Measurements from ENCODE around the gene ABCG1.

ABCG1 gene

DNA sequence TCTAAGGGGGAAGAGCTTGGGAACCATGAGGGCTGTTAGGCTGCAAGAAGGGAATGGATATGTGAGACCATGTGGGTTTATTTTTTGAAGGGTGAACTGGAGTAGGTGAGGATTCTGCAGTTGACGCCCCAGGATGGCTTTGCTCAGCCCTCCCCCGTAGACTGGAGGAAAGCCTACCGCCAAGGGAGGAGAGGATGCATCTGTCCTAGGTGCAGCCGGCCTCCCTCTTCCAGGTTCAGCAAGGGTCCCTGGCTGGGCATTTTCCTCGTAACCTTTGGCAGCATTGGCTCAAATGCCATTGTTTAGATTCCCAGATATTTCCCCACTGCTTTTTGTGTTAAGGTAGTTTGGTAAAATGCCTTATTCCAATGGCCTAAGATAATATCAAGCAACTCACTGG, 79.7 kb downstream of the ABCG1 start:
- in situ Hi-C loops (cut with HindIII; ENCODE audit: low sequenced_read_pairs): no loop called here
- DNase-seq (ENCODE audit: low read depth): no peak
- TF ChIP-seq, protein P1, sequence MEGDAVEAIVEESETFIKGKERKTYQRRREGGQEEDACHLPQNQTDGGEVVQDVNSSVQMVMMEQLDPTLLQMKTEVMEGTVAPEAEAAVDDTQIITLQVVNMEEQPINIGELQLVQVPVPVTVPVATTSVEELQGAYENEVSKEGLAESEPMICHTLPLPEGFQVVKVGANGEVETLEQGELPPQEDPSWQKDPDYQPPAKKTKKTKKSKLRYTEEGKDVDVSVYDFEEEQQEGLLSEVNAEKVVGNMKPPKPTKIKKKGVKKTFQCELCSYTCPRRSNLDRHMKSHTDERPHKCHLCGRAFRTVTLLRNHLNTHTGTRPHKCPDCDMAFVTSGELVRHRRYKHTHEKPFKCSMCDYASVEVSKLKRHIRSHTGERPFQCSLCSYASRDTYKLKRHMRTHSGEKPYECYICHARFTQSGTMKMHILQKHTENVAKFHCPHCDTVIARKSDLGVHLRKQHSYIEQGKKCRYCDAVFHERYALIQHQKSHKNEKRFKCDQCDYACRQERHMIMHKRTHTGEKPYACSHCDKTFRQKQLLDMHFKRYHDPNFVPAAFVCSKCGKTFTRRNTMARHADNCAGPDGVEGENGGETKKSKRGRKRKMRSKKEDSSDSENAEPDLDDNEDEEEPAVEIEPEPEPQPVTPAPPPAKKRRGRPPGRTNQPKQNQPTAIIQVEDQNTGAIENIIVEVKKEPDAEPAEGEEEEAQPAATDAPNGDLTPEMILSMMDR (IDR thresholded peaks at IDR 0.05; ENCODE audit: low read depth, low read length, missing control alignments): no peak
- H3K4me3 ChIP-seq (ENCODE audit: low read depth, low read length): no peak overlapping the region

DNA sequence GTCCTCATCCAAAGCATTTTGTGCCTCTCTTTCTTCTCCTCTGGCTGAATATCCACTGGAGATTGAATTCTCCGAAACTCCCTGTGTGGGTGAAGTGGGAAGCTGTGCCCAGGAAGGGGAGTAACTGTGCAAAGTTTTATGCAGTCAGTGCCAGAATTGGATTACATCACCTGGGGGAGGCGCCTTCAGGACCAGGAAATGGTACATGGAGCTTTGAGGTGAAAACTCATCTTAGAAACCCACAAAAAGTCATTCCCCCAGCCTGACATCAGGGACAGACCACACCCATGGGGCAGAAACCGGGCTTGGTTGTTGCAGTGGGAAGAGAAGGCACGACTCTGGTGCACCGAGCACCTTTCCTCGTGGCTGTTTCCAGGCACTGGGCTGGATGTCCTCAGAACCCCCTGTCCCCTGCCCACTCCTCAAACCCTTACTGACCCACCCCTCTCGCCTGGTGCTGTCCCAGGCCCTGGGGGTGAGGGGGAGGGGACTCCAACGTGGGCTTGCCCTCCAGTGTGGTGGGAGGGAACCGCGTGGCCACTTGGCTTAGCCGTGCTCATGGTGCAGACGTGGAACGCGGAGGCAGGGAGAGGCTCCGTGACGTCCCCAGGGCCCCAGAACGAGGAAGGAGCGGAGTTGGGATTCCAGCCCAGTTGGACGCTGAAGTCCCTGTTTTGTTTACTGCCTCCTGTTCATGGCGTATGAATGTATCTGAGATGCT, 80.5 kb downstream of the ABCG1 start:
- TF ChIP-seq, protein P1 (IDR thresholded peaks at IDR 0.05; ENCODE audit: low read depth, low read length, missing control alignments): no peak
- in situ Hi-C loops (cut with HindIII; ENCODE audit: low sequenced_read_pairs): no loop called here
- no peak overlapping the region for H3K4me3 ChIP-seq (ENCODE audit: low read depth, low read length)
- no peak for DNase-seq (ENCODE audit: low read depth)

DNA sequence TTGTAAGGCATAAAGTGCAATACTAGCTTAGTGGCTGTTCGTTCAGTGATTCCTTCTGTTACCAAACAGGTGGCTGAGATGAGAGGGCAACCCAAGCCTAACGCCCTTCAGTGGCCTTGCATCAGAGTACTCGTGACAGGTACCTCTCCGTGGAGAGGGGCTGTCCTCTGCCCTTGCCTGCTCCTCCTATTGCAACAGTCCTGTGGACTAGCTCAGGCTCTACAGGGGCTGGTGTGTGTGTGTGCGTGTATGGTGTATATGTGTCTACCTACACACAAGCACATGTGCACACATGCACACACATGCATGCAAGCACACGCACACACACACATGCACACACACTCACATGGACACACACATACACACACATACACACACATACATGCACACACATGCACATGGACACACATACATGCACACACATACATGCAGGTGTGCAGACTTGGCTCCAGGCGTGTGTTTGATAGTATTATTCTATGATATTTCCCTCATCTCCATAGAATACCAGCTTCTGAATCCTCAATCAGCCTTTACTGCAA, 81.2 kb downstream of the ABCG1 start:
- DNase-seq (ENCODE audit: low read depth): no peak
- in situ Hi-C loops (cut with HindIII; ENCODE audit: low sequenced_read_pairs): no loop called here
- no peak overlapping the region for H3K4me3 ChIP-seq (ENCODE audit: low read depth, low read length)
- TF ChIP-seq, protein P1 (IDR thresholded peaks at IDR 0.05; ENCODE audit: low read depth, low read length, missing control alignments): no peak

DNA sequence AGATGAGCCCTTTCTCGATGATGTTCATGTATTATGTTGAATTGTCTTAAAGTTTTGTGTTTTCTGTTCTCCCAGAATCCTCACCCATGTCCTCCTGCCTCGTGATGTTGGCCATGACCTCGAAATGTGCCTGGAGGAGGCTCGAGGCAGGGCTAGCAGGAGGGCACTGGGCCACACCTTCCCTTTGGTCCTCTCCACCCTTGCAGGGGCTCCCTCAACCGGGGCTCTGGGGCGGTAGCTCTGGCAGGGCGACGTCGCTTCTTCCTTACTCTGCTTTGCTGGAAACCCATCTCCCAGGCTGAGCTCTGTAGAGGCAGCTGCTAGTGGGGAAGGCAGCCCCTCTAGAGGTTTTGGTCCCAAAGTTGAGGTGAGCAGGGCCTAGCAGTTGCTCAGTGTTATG, 82.0 kb downstream of the ABCG1 start:
- no peak for DNase-seq (ENCODE audit: low read depth)
- in situ Hi-C loops (cut with HindIII; ENCODE audit: low sequenced_read_pairs): no loop called here
- H3K4me3 ChIP-seq (ENCODE audit: low read depth, low read length): no peak overlapping the region
- TF ChIP-seq, protein P1 (IDR thresholded peaks at IDR 0.05; ENCODE audit: low read depth, low read length, missing control alignments): no peak

DNA sequence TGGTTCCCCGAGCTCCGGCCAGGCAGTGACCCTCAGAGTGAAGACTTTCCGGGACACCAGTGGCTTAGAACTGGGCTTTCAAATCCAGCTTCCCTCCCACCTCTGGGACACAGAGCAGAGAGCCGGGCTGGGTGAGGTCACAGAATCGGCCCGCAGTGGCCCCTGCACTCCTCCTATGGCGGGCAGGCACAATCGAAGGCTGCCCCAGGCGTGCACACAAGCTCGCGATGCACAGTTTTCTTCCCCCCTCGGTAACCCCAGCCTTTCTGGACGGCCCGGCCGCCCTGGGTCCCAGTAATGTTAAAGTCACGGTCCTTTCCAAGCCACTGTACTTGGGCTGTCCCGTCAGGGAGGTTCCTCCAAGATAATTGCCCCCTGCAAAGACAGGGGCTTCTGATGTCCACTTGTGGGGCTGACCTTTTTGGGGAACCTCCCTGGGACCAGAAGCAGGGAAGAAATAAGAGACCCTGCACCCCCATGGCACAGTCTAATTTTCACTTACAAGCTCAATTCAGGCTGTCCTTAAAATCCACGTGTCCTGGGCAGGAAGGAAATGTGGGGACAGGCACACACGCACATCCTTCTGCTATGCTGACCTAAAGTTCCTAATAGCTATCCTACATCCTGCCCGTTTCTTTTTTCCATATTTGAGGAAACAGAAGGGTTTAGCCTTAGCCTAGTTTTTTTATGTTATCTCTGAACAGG, 82.6 kb downstream of the ABCG1 start:
- H3K4me3 ChIP-seq (ENCODE audit: low read depth, low read length): no peak overlapping the region
- no peak for DNase-seq (ENCODE audit: low read depth)
- TF ChIP-seq, protein P1 (IDR thresholded peaks at IDR 0.05; ENCODE audit: low read depth, low read length, missing control alignments): no peak
- in situ Hi-C loops (cut with HindIII; ENCODE audit: low sequenced_read_pairs): no loop called here

DNA sequence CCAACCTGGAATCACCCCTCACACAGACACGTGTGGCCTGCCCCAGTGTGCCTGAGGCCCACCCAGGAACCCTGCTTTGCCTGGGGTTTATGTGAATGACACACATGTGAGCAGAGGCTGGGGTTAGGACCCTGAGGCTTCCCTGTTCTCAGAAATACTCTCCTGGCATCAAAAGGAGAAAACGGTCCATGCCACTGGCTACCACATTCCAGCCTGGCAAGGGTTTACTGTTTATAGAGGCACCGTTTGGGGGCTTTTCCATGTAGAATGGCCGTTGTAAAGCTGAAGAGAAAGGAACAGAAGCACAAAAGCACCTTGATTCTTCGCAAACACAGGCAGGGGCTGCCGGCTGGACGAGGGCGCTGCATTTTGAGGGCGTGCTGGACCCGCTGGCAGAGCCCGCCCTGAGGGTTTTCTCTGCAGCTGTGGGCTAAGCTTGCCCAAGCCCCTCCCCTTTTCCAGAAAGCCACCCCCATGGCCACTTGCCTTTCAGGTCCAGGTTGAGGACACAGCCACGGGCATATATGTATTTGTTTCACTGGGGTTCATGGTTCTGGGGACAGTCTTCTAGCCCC, 83.2 kb downstream of the ABCG1 start:
- H3K4me3 ChIP-seq (ENCODE audit: low read depth, low read length): no peak overlapping the region
- TF ChIP-seq, protein P1 (IDR thresholded peaks at IDR 0.05; ENCODE audit: low read depth, low read length, missing control alignments): no peak
- in situ Hi-C loops (cut with HindIII; ENCODE audit: low sequenced_read_pairs): no loop called here
- DNase-seq (ENCODE audit: low read depth): no peak
